HEK293T (cell line): ENCODE measurements around the gene NOL9.

Experiments
- ARNT ChIP-seq: fragments of 450-650 bp; IDR thresholded peaks from 2 replicates; pipeline ENCODE4 v1.6.1; 2017; ENCODE audit warnings: mild to moderate bottlenecking
- BHLHE40 ChIP-seq: fragments of 450-650 bp; IDR thresholded peaks from 2 replicates; pipeline ENCODE4 v1.6.1; 2016; ENCODE audit warnings: mild to moderate bottlenecking, moderate library complexity, borderline replicate concordance
- CTBP1 ChIP-seq: fragments of 450-650 bp; IDR thresholded peaks from 2 replicates; pipeline ENCODE4 v1.6.1; 2016; ENCODE audit warnings: borderline replicate concordance
- ELF4 ChIP-seq: fragments of 450-650 bp; IDR thresholded peaks from 2 replicates; pipeline ENCODE4 v1.6.1; 2017; ENCODE audit warnings: antibody characterized with exemption
- FOXA1 ChIP-seq: fragments of 450-650 bp; IDR thresholded peaks from 2 replicates; pipeline ENCODE4 v1.6.1; 2016; ENCODE audit warnings: mild to moderate bottlenecking
- FOXK2 ChIP-seq: fragments of 450-650 bp; IDR thresholded peaks from 2 replicates; pipeline ENCODE4 v1.6.1; 2016; ENCODE audit warnings: mild to moderate bottlenecking
- FOXM1 ChIP-seq: fragments of 450-650 bp; IDR thresholded peaks from 2 replicates; pipeline ENCODE4 v1.6.1; 2017; ENCODE audit warnings: mild to moderate bottlenecking, borderline replicate concordance
- HDGF ChIP-seq: fragments of 450-650 bp; IDR thresholded peaks from 2 replicates; pipeline ENCODE4 v1.6.1; 2017; ENCODE audit warnings: antibody characterized with exemption, borderline replicate concordance
- SP1 ChIP-seq: fragments of 450-650 bp; IDR thresholded peaks from 2 replicates; pipeline ENCODE4 v1.6.1; 2017
- SUZ12 ChIP-seq: fragments of 450-650 bp; IDR thresholded peaks from 2 replicates; pipeline ENCODE4 v1.6.1; 2016; ENCODE audit warnings: mild to moderate bottlenecking
- TARDBP ChIP-seq: fragments of 450-650 bp; IDR thresholded peaks from 2 replicates; pipeline ENCODE4 v1.6.1; 2016
- TF ChIP-seq, protein P1 (sequence below): fragments of 450-650 bp; IDR thresholded peaks from 2 replicates; pipeline ENCODE4 v1.6.1; 2016

DNA sequence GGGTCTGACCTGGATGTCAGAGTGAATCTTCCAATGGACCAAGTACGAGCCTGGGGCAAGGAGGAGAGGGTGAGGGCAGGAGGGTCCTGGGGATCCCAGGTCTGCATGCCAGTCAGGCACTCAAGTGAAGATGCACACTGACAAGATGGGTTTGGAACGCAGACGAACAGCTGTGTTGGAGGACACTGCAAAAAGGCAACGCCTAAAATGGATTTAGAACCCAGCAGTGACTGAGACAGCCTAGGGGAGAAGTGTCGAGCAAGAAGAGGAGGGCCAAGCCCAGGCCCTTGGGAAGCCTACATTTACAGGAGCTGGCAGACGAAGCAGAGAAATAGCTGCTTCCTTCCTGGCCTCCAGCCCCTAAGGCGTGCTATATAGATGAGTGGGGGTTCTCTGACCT lies 25.8 kb downstream of the NOL9 start:
- TF ChIP-seq SP1 (no peak), ELF4 (no peak), BHLHE40 (no peak), FOXA1 (no peak), SUZ12 (no peak), ARNT (no peak), FOXK2 (no peak), FOXM1 (no peak), HDGF (no peak), TARDBP (no peak), CTBP1 (no peak)
- TF ChIP-seq, protein P1, sequence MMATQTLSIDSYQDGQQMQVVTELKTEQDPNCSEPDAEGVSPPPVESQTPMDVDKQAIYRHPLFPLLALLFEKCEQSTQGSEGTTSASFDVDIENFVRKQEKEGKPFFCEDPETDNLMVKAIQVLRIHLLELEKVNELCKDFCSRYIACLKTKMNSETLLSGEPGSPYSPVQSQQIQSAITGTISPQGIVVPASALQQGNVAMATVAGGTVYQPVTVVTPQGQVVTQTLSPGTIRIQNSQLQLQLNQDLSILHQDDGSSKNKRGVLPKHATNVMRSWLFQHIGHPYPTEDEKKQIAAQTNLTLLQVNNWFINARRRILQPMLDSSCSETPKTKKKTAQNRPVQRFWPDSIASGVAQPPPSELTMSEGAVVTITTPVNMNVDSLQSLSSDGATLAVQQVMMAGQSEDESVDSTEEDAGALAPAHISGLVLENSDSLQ, result no peak
